Uterus (tissue), 2 donors: Measurements from ENCODE around the gene NEFH.

Experiments
- CTCF ChIP-seq, 4 experiments: fragments of 200-600 bp in 2 of 4; fragments of 450-650 bp in 2 of 4; sonication (generic) in 2 of 4; IDR thresholded peaks; one replicate each; pipeline ENCODE4 v1.5.1; 2016 to 2019; ENCODE audit warnings: antibody characterized with exemption in 4 of 4, mild to moderate bottlenecking in 2 of 4, moderate library complexity in 1 of 4
- POLR2A ChIP-seq, 2 donors: fragments of 450-650 bp; IDR thresholded peaks; one replicate each; pipeline ENCODE4 v1.6.1; 2016; ENCODE audit warnings: antibody characterized with exemption in 2 of 2, mild to moderate bottlenecking in 1 of 2, moderate library complexity in 1 of 2

DNA sequence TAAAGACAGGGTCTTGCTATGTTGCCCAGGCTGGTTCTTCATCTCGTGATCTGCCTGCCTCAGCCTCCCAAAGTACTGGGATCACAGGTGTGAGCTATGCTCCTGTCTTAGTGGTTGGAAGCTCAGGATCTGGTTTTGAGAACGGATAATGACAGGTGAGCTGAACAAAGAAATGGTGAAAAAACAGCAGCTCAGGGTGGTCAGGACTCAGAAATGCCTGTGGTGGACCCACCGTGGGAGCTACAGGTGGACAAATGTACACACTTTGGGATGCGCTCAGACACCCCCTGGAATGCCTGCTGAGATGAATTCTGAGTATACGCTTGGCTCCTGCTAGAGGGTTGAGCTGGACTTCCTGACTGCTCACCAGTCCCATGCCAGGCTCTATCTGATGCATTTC, 32.1 kb upstream of the NEFH start:
- TF ChIP-seq CTCF (IDR thresholded peaks at IDR 0.05): no peak
- TF ChIP-seq POLR2A (IDR thresholded peaks at IDR 0.05): no peak
